IPS-18a (cell line): ENCODE data around the gene NF1.
"Not testable (repeated sequence)": the region's sequence is repeated elsewhere in the genome, so short reads cannot be mapped to it uniquely, and the experiment has no call there.

Source experiments
- H3K27ac ChIP-seq: one replicate; pipeline ENCODE4 v1.5.1; 2013; ENCODE audit warnings: low read length
- H3K27me3 ChIP-seq: one replicate; pipeline ENCODE4 v1.6.1; 2013; ENCODE audit warnings: mild to moderate bottlenecking, low read length; ENCODE audit not compliant: control insufficient read depth, insufficient read depth
- H3K36me3 ChIP-seq: one replicate; pipeline ENCODE4 v1.6.1; 2013; ENCODE audit warnings: low read depth, low read length; ENCODE audit not compliant: control insufficient read depth
- H3K4me1 ChIP-seq: one replicate; pipeline ENCODE4 v1.6.1; 2013; ENCODE audit warnings: low read depth, low read length; ENCODE audit not compliant: control insufficient read depth
- H3K4me3 ChIP-seq: one replicate; pipeline ENCODE4 v1.5.1; 2013; ENCODE audit warnings: low read length
- H3K9ac ChIP-seq: one replicate; pipeline ENCODE4 v1.6.1; 2013; ENCODE audit warnings: mild to moderate bottlenecking, low read length, moderate library complexity
- H3K9me3 ChIP-seq: one replicate; pipeline ENCODE4 v1.6.1; 2013; ENCODE audit warnings: low read depth, low read length; ENCODE audit not compliant: control insufficient read depth

The NF1 gene

DNA sequence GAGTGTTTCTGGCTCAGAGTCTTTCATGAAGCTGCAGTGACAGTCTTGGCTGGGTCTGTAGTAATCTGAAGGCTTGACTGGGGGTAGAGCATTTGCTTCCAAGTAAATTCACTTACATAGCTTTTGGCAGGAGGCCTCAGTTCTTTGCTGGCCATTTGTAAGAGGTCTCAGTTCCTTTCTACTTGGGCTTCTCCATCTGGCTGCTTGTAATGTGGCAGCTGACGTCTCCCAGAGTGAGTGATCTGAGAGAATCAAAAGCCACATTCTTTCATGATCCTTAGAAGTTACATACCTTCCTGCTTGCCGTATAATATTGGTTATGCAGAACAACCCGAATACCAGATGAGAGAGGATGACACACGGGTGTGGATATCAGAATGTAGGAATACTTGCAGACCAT is 39.8 kb downstream of the NF1 start:
- peaks cover 10% of the 10 kb centered on the region for H3K4me1 ChIP-seq
- H3K27me3 ChIP-seq = no peaks in the 10 kb centered on the region
- H3K9me3 ChIP-seq = no peaks in the 10 kb centered on the region

DNA sequence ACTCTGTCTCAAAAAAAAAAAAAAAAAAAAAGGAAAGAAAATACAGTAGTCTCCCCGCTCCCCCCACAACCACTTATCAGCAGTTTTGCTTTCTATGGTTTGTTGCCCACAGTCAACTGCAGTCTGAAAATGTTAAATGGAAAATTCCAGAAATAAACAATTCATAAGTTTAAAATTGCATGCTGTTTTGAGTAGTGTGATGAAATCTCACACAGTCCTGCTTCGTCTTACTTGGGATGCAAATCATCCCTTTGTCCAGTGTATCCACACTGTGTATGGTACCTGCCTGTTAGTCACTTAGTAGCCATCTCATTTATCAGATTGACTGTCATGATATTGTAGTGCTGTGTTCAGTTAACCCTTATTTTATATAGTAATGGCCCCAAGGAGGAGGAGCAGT is 41.5 kb downstream of the NF1 start:
- no peaks in the 10 kb centered on the region for H3K36me3 ChIP-seq
- H3K27ac ChIP-seq = no peak overlapping the region
- peaks cover 2% of the 10 kb centered on the region for H3K4me1 ChIP-seq
- no peaks in the 10 kb centered on the region for H3K9me3 ChIP-seq
- H3K27me3 ChIP-seq = no peaks in the 10 kb centered on the region
- no peak overlapping the region for H3K9ac ChIP-seq
- H3K4me3 ChIP-seq = no peak overlapping the region

More for the DNA sequence above, 39.8 kb downstream of the NF1 start:
- Histone ChIP-seq H3K4me3 (no peak overlapping the region), H3K27ac (no peak overlapping the region), H3K36me3 (no peaks in the 10 kb centered on the region), H3K9ac (no peak overlapping the region)

DNA sequence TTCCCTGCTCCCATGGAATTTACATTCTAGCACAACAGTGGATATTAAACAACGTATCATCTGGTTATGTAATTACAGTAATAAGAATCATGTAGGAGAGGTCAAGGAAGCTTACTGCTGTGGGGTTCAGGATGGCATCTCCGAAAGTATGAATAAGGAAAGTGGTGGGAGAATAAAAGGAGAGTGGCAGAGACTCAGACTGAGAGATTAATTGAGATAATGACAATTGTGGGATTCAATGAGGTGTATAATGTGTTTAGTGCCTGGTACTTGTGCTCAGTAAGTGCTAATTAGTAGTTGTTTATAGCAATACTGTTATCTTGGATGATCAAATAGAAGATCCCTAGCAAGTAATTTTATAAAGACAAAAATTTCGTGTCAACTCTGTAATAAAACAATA is 45.3 kb downstream of the NF1 start:
- H3K4me3 ChIP-seq = no peak overlapping the region
- H3K36me3 ChIP-seq = no peaks in the 10 kb centered on the region
- no peak overlapping the region for H3K27ac ChIP-seq
- H3K4me1 ChIP-seq = peaks cover 7% of the 10 kb centered on the region
- H3K9me3 ChIP-seq = no peaks in the 10 kb centered on the region
- H3K9ac ChIP-seq = no peak overlapping the region
- H3K27me3 ChIP-seq = no peaks in the 10 kb centered on the region

DNA sequence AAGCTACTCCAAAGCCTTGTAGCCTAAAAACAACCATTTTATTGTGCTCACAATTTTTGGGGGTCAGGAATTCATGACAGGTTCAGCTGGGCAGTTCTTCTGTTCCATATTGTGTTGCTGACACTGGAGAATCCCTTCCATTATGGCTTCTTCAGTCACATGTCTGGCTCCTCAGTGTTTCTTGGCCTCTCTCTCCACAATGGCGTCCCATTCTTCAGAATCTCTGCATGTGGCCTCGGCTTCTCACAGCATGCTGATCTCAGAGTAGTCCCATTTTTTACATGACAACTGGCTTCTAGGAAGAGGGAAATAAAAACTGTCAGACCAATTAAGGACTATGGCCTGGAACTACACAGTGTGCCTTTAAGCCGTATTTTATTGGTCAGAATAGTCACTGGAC is 49.7 kb downstream of the NF1 start:
- no peaks in the 10 kb centered on the region for H3K9me3 ChIP-seq
- peaks cover 7% of the 10 kb centered on the region for H3K4me1 ChIP-seq
- no peak overlapping the region for H3K27ac ChIP-seq
- H3K4me3 ChIP-seq = no peak overlapping the region
- no peak overlapping the region for H3K9ac ChIP-seq
- no peaks in the 10 kb centered on the region for H3K36me3 ChIP-seq
- no peaks in the 10 kb centered on the region for H3K27me3 ChIP-seq

DNA sequence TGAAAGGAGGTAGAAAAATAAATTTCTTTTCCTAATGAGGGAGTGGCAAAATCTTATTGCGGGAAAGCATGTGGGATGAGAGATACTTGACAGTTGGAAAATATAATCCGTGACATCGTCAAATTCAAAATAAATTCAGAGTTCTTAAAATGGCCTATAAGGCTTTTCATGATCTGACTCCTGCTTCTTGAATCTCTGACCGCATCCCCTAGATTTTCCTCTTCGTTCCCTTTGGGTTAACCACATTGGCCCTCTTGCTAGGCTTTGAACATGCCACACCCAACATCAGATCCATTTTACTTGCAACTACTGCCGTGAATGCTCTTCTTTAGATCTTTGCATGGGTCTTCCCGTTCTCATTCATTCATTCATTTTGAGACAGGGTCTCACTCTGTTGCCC is 50.1 kb downstream of the NF1 start:
- H3K4me3 ChIP-seq = no peak overlapping the region
- H3K27me3 ChIP-seq = no peaks in the 10 kb centered on the region
- H3K36me3 ChIP-seq = no peaks in the 10 kb centered on the region
- H3K27ac ChIP-seq = no peak overlapping the region
- no peak overlapping the region for H3K9ac ChIP-seq
- H3K9me3 ChIP-seq = no peaks in the 10 kb centered on the region
- H3K4me1 ChIP-seq = peaks cover 7% of the 10 kb centered on the region

DNA sequence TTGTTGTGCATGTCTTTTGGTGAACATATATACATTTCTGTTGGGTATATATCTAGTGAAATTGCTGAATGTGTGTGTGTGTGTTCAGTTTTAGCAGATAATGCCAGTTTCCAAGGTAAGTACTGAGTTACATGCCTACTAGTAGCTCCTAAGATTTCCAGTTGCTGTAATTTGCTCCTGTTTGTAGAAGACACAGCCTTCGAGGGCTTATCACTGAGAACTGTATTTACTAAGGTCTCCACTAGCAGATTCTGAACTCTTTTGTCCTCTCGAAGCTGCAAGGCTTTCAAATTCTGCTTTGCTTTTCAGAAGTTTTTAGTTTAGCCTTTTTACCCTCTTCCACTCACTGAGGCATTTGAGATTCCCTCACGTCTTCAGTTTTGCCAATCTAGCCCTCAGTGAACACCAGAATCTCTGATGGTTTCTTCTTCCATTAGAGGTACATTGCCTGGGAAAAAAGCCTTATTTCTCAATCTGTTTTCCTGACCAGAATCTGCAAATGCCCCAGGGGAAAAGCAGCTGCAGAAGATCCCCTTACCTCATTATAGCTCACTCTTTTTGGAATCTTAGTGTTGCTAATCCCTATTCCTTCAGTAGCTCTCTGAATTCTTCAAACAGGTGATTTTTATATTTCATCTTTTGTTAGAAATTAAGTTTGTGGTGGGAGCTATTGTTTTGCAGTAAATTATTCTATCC is 52.9 kb downstream of the NF1 start:
- H3K9ac ChIP-seq = no peak overlapping the region
- H3K27ac ChIP-seq = no peak overlapping the region
- no peaks in the 10 kb centered on the region for H3K36me3 ChIP-seq
- no peaks in the 10 kb centered on the region for H3K27me3 ChIP-seq
- H3K9me3 ChIP-seq = no peaks in the 10 kb centered on the region
- H3K4me3 ChIP-seq = no peak overlapping the region
- H3K4me1 ChIP-seq = peaks cover 7% of the 10 kb centered on the region

DNA sequence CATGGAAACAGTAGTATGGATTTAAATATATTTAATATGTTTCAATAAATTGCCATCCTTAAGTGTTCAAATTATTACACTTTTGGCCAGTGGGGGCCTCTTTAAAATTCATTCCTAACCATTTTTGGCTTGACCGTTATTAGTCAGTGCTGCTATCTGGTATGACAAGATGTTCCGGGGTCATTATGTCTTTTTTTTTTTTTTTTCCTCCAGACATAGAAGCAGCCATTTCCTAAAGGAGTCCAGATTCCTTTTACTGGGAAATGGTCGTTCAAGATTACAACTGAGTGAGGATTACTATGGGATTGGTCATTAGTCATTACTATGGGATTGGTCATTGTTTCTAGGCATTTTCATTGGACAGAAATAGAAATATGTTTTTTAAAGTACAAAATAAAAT is 53.4 kb downstream of the NF1 start:
- H3K36me3 ChIP-seq = no peaks in the 10 kb centered on the region
- H3K4me1 ChIP-seq = peaks cover 7% of the 10 kb centered on the region
- no peaks in the 10 kb centered on the region for H3K27me3 ChIP-seq
- no peak overlapping the region for H3K4me3 ChIP-seq
- H3K27ac ChIP-seq = no peak overlapping the region
- H3K9ac ChIP-seq = no peak overlapping the region
- no peaks in the 10 kb centered on the region for H3K9me3 ChIP-seq

DNA sequence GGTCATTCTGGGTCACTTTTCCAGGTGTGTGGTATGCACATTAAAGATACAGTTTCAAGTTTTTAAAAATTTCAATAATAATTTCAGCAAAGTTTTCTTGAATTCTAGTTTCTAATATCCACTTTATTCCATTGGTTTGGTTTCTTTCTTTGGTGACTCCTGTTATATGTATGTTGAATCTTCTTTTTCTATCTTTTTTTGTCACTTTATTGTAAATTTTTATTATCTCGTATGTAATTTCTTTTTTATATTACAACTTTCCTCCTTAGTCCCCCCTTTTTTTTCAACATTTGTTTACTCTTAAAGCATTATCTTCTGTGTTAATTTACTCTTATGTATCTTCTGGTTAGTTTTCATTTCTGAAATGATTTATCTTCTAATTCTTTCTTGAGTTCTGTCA is 57.5 kb downstream of the NF1 start:
- Histone ChIP-seq H3K9me3 (no peaks in the 10 kb centered on the region), H3K9ac (no peak overlapping the region), H3K27ac (no peak overlapping the region), H3K4me3 (no peak overlapping the region), H3K36me3 (no peaks in the 10 kb centered on the region), H3K27me3 (no peaks in the 10 kb centered on the region), H3K4me1 (no peaks in the 10 kb centered on the region)

DNA sequence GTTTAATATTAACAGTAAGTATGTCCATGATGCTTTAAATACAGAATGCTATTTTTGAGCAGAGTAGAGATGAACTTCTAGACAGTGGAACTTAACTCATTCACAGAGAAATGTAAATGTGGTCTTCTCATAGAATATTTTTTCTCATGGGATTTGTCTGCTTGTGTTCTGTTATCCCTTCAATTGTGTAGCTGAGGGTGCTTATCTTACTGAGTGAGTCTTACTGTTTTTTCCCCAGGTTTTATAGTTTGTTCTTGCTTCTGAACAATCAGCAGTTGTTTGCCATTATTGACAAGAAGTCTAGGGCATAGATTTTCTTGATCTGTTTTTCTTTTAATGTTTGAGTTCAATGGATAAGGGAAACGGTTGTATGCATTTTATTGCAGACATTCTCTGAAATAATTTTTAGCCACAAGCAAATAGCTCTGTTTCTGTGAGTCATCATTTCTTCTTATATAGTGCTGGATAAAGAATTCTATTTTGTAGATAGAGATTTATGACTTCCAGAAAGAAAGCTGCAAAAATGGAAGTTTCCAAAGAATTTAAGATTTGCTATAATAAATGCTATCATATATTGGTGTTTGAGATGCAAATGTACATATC is 60.5 kb downstream of the NF1 start:
- no peak overlapping the region for H3K9ac ChIP-seq
- H3K4me1 ChIP-seq = no peaks in the 10 kb centered on the region
- peaks cover 7% of the 10 kb centered on the region for H3K36me3 ChIP-seq
- H3K9me3 ChIP-seq = no peaks in the 10 kb centered on the region
- H3K27ac ChIP-seq = no peak overlapping the region
- H3K4me3 ChIP-seq = no peak overlapping the region
- H3K27me3 ChIP-seq = no peaks in the 10 kb centered on the region

DNA sequence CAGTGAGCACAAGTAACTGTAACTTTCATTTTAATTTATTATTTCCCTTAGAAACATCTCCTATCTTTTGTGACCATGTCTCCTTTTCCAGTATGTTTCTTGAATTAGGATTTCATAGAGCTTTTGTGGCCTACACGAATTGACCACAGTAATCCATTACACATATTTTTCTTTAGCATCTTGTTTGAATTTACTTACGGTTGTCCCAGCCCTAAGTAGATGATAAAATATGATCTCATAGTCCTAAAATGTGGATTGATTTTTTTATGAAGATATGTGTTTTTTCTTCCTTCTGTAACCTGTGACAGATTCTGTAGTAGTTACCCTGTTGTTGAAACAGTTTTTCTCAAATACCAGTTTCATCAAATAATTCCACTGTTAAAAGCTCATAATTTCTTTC is 61.5 kb downstream of the NF1 start:
- H3K9ac ChIP-seq = no peak overlapping the region
- H3K27me3 ChIP-seq = no peaks in the 10 kb centered on the region
- no peak overlapping the region for H3K27ac ChIP-seq
- H3K36me3 ChIP-seq = peaks cover 8% of the 10 kb centered on the region
- no peaks in the 10 kb centered on the region for H3K4me1 ChIP-seq
- H3K9me3 ChIP-seq = no peaks in the 10 kb centered on the region
- no peak overlapping the region for H3K4me3 ChIP-seq

DNA sequence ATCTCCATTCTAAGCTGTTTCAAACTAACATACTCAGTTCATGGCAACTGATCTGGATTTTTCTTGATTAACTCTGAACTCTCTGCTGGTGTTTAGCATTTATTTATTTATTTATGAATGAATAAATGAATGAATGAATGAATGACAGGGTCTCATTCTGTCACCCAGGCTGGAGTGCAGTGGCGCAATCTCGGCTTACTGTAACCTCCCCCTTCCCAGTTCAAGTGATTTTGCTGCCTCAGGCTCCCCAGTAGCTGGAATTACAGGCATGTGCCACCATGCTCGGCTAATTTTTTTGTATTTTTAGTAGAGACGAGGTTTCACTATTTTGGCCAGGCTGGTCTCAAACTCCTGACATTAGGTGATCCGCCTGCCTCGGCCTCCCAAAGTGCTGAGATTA is 62.1 kb downstream of the NF1 start:
- H3K4me3 ChIP-seq, H3K27me3 ChIP-seq, H3K36me3 ChIP-seq, H3K4me1 ChIP-seq, H3K9ac ChIP-seq, H3K9me3 ChIP-seq, H3K27ac ChIP-seq: not testable (repeated sequence)

DNA sequence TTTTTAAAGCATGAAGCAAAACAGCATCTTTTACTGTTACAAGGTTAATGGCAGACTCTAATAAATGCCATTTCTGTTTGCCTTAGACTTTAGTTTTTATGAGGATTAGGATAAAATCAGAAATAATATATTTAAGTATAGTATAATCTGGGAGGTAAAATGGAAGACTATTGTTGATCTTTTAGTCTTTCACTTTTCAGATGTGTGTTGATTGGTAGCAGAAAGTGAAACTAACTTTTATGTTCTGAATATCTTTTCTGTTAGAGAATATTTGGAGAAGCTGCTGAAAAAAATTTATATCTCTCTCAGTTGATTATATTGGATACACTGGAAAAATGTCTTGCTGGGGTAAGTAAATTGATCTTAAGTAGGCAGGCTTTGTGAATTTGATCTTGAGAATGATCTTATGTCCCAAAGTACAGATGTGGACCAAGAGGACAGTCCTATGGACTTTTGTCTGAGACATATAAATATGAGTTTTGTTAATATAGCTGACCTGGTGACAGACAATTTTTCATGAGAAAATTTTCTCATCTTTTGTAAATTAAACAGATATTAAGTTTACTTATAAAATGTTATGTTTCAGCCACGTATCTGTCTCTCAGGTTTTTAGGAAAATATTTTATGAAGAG is 64.1 kb downstream of the NF1 start:
- Histone ChIP-seq H3K4me3 (no peak overlapping the region), H3K9me3 (no peaks in the 10 kb centered on the region), H3K4me1 (no peaks in the 10 kb centered on the region), H3K27ac (no peak overlapping the region), H3K36me3 (peaks cover 8% of the 10 kb centered on the region), H3K27me3 (no peaks in the 10 kb centered on the region), H3K9ac (no peak overlapping the region)
